ENCODE measurements around the gene C11orf52. TPM values are rescaled to one million over a fixed set of nuclear protein-coding genes. Genes with fewer than 3 reads are reported as not detected.

Gene C11orf52
- total and polyA plus RNA-seq, 2 donors (not counting 3 experiments of a cell fraction or from before 2014, with no cell fraction given): 0.31 to 0.76 TPM

- Histone ChIP-seq H3K4me2 (ENCODE audit: insufficient read depth, low read length) (no peak overlapping the region), H3K9me1 (replicated peaks; ENCODE audit: control insufficient read depth, extremely low read depth, insufficient read depth, low read length) (no peaks in the 10 kb centered on the region), H3K9ac (replicated peaks; ENCODE audit: extremely low read depth, insufficient read depth, low read length) (no peak overlapping the region), H3K79me2 (ENCODE audit: control insufficient read depth, insufficient read depth, low read length) (no peaks in the 10 kb centered on the region), H4K20me1 (replicated peaks; ENCODE audit: control insufficient read depth, extremely low read depth, insufficient read depth, low read length) (no peaks in the 10 kb centered on the region), H2AFZ (ENCODE audit: low read depth, low read length) (no peak overlapping the region), H3K4me1 (ENCODE audit: control insufficient read depth, extremely low read depth, insufficient read depth, low read length) (no peaks in the 10 kb centered on the region), H3K27me3 (ENCODE audit: control insufficient read depth in 2 of 2, insufficient read depth in 2 of 2, low read length in 2 of 2) (peaks cover 3 to 8% of the 10 kb centered on the region in 2 experiments), H3K9me3 (replicated peaks; ENCODE audit: control insufficient read depth, insufficient read depth, low read length) (no peaks in the 10 kb centered on the region), H3K4me3 (replicated peaks in 1 of 3; ENCODE audit: insufficient read depth in 1 of 3, low read depth in 1 of 3, low read length in 3 of 3) (no peak overlapping the region), H3K27ac (ENCODE audit: insufficient read depth, low read depth, low read length) (no peak overlapping the region), H3K36me3 (ENCODE audit: control insufficient read depth in 2 of 2, extremely low read depth in 1 of 2, insufficient read depth in 2 of 2, low read length in 2 of 2) (no peaks in the 10 kb centered on the region)
- CTCF ChIA-PET: interaction anchor here (1.3 kb wide), 1 partner anchor 76 kb away, joined by 3 read pairs; no protein-coding TSS in a partner anchor
- BruUV-seq (replicated peaks): no TSS peak
- FAIRE-seq (no peak), DNase-seq (ENCODE audit: low read depth, low spot score) (no peak)
- dilution Hi-C loops (cut with MboI; ENCODE audit: extremely low pct_ligation_motif_present, low sequenced_read_pairs): no loop called here
- intact Hi-C loops (cut with micrococcal nuclease): no loop called here
- POLR2A ChIA-PET: no interaction called here
- TF ChIP-seq FOS (IDR thresholded peaks at IDR 0.05; ENCODE audit: borderline replicate concordance, insufficient read depth, low read length) (no peak), JUN (IDR thresholded peaks at IDR 0.05; ENCODE audit: borderline replicate concordance, insufficient read depth, insufficient read length, low read depth) (no peak), POLR2AphosphoS5 (IDR thresholded peaks at IDR 0.05; ENCODE audit: insufficient read depth, low read depth, low read length) (no peak), MYC (IDR thresholded peaks at IDR 0.05; ENCODE audit: low read depth, low read length) (no peak), EZH2 (IDR thresholded peaks at IDR 0.05; ENCODE audit: borderline replicate concordance, low read depth, low read length, severe bottlenecking) (no peak), GATA2 (IDR thresholded peaks at IDR 0.05; ENCODE audit: insufficient read depth, insufficient read length, low read depth, low read length) (no peak)
- TF ChIP-seq, protein P1, sequence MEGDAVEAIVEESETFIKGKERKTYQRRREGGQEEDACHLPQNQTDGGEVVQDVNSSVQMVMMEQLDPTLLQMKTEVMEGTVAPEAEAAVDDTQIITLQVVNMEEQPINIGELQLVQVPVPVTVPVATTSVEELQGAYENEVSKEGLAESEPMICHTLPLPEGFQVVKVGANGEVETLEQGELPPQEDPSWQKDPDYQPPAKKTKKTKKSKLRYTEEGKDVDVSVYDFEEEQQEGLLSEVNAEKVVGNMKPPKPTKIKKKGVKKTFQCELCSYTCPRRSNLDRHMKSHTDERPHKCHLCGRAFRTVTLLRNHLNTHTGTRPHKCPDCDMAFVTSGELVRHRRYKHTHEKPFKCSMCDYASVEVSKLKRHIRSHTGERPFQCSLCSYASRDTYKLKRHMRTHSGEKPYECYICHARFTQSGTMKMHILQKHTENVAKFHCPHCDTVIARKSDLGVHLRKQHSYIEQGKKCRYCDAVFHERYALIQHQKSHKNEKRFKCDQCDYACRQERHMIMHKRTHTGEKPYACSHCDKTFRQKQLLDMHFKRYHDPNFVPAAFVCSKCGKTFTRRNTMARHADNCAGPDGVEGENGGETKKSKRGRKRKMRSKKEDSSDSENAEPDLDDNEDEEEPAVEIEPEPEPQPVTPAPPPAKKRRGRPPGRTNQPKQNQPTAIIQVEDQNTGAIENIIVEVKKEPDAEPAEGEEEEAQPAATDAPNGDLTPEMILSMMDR (IDR thresholded peaks at IDR 0.05; ENCODE audit: extremely low read depth in 1 of 2, insufficient read depth in 1 of 2, low read depth in 1 of 2, low read length in 2 of 2): no peak
These were observed 13.3 kb upstream of the C11orf52 start for GRCh38 chr11:111905411-111905810.
